GM23248 (cell line): ENCODE data around the gene IL4.

Experiments
- EZH2 ChIP-seq: fragments of 200-600 bp; sonication (generic); IDR thresholded peaks from 2 replicates; pipeline ENCODE4 v1.6.1; 2018; ENCODE audit warnings: antibody characterized with exemption, mild to moderate bottlenecking; ENCODE audit not compliant: insufficient read depth, poor library complexity, severe bottlenecking
- EZH2phosphoT487 ChIP-seq: fragments of 200-600 bp; sonication (generic); IDR thresholded peaks from 2 replicates; pipeline ENCODE4 v1.6.1; 2018; ENCODE audit warnings: antibody characterized with exemption, moderate library complexity, mild to moderate bottlenecking, low read depth; ENCODE audit not compliant: insufficient read depth

GRCh38 chr5:132684922-132685720 lies 11.3 kb downstream of the IL4 start:
- no peak for TF ChIP-seq EZH2
- TF ChIP-seq EZH2phosphoT487 = no peak
